ENCODE results near the gene GADD45G. TPM values are rescaled to one million over a fixed set of nuclear protein-coding genes. Genes with fewer than 3 reads are reported as not detected.
A peak's percentile ranks its signal among the peaks of the same experiment; 100 is the strongest.

Gene GADD45G
- total and polyA plus RNA-seq, 2 of the 8 experiments (the other 6 are each of a cell fraction or from before 2014, with no cell fraction given) = 7.0 to 11.4 TPM

GRCh38 chr9:89563571-89564345 is 41.1 kb upstream of the GADD45G start:
- no peaks in the 10 kb centered on the region; a peak in 1 of 4 replicates for H3K9me3 ChIP-seq (ENCODE audit: insufficient read depth in 2 of 2, low read depth in 1 of 2, low read length in 1 of 2)
- no peak overlapping the region for H3K4me3 ChIP-seq (ENCODE audit: extremely low read depth in 1 of 4, insufficient read depth in 2 of 4, low read depth in 3 of 4, low read length in 4 of 4)
- no peak overlapping the region for H2BK5ac ChIP-seq (ENCODE audit: low read depth, low read length)
- H4K91ac ChIP-seq (replicated peaks; ENCODE audit: insufficient read length, low read length) = no peak overlapping the region
- ChIA-PET CTCF (ENCODE audit: partially characterized antibody) (interaction anchor here (0.7 to 9.4 kb wide), 20 partner anchors 9 to 539 kb away, joined by 3 to 99 read pairs (median 4); no protein-coding TSS in a partner anchor), POLR2A (ENCODE audit: partially characterized antibody) (interaction anchor here (1.0 kb wide), 1 partner anchor 10 kb away, joined by 3 read pairs; no protein-coding TSS in a partner anchor)
- no peak overlapping the region for H4K8ac ChIP-seq (ENCODE audit: extremely low read depth, insufficient read depth, low read length)
- no peak for TF ChIP-seq PHF8 (conservative IDR thresholded peaks at IDR 0.05; ENCODE audit: low read depth, low read length)
- TF ChIP-seq SRF (IDR thresholded peaks at IDR 0.05; ENCODE audit: low read depth, low read length) = no peak
- no peak for TF ChIP-seq MAFK (IDR thresholded peaks at IDR 0.05; ENCODE audit: low read depth, low read length)
- peak; percentile 21; the same call in 1 of the 2 replicates for TF ChIP-seq JUND (IDR thresholded peaks at IDR 0.05; ENCODE audit: low read length)
- no peak overlapping the region for H2AK5ac ChIP-seq (ENCODE audit: low read depth, low read length)
- 0 out of 2 replicates have a peak overlapping the region, but pooled peaks have one; percentile 10 for H2BK12ac ChIP-seq (ENCODE audit: low read depth, low read length)
- H3K27ac ChIP-seq (ENCODE audit: low read depth, low read length) = no peak overlapping the region
- DNase-seq (ENCODE audit: low read depth in 1 of 2, low spot score in 2 of 2) (no peak), FAIRE-seq (no peak)
- no peaks in the 10 kb centered on the region for H3K27me3 ChIP-seq (replicated peaks in 1 of 4; ENCODE audit: control insufficient read depth in 3 of 4, extremely low read depth in 1 of 4, insufficient read depth in 3 of 4, low read length in 3 of 4)
- WGBS, 2 experiments (ENCODE audit: extremely low coverage in 1 of 2, insufficient coverage in 1 of 2, insufficient read length in 1 of 2, insufficient replicate concordance in 2 of 2, low coverage in 1 of 2, low lambda C conversion rate in 2 of 2, missing lambda C conversion rate in 1 of 2) = 86% methylated on average over 15 of the region's 15 CpGs; no CpG with 5 or more reads in 1 of the 2 experiments
- no peak overlapping the region for H3K4me2 ChIP-seq (ENCODE audit: insufficient read depth in 1 of 2, low read depth in 2 of 2, low read length in 2 of 2)
- H3K9ac ChIP-seq (replicated peaks in 1 of 4; ENCODE audit: extremely low read depth in 1 of 4, low read depth in 3 of 4, low read length in 3 of 4) = no peak overlapping the region
- peak overlapping the region; percentile 96 for H2AFZ ChIP-seq (ENCODE audit: low read length)
- H3K23ac ChIP-seq (ENCODE audit: insufficient read length) = no peak overlapping the region
- no peaks in the 10 kb centered on the region for H3K23me2 ChIP-seq (ENCODE audit: low read depth, low read length)
- H3K4me1 ChIP-seq (replicated peaks in 1 of 4; ENCODE audit: control insufficient read depth in 3 of 4, insufficient read depth in 4 of 4, low read length in 3 of 4) = peaks cover 0 to 3% (median 1%) of the 10 kb centered on the region in 4 experiments; a peak in 3 of 7 replicates
- H3K14ac ChIP-seq (ENCODE audit: insufficient read length) = no peak overlapping the region
- no peak overlapping the region for H3K56ac ChIP-seq (replicated peaks; ENCODE audit: insufficient read length, low read depth, low read length)
- H3K18ac ChIP-seq (ENCODE audit: extremely low read depth, low read length) = no peak overlapping the region; the same call in 1 of the 2 replicates
- no peak overlapping the region for H2BK120ac ChIP-seq (replicated peaks; ENCODE audit: low read depth, low read length)
- no peak overlapping the region for H2BK15ac ChIP-seq (ENCODE audit: low read length)
- no peaks in the 10 kb centered on the region for H3K79me2 ChIP-seq (ENCODE audit: control insufficient read depth in 1 of 2, insufficient read depth in 2 of 2, low read length in 2 of 2)
- no peak overlapping the region for H2BK20ac ChIP-seq (ENCODE audit: low read length)
- no peaks in the 10 kb centered on the region for H3K79me1 ChIP-seq (ENCODE audit: low read depth, low read length)
- H3K4ac ChIP-seq (replicated peaks; ENCODE audit: insufficient read length, low read depth, low read length) = no peak overlapping the region
- no peaks in the 10 kb centered on the region for H3K36me3 ChIP-seq (ENCODE audit: control insufficient read depth in 2 of 4, insufficient read depth in 4 of 4, low read length in 3 of 4)
- H4K5ac ChIP-seq (ENCODE audit: insufficient read length, low read depth, low read length) = no peak overlapping the region
- H4K20me1 ChIP-seq (replicated peaks in 1 of 2; ENCODE audit: control insufficient read depth in 1 of 2, insufficient read depth in 2 of 2, low read length in 2 of 2) = no peaks in the 10 kb centered on the region
